A549 treated with Mapracorat at 1 μM for 4 hours (cell line): Measurements from ENCODE around the gene INAVA. TPM values are rescaled to one million over a fixed set of nuclear protein-coding genes. Genes with fewer than 3 reads are reported as not detected.

Experiments
- total RNA-seq: library from RNA; stranded (reverse); fragments of 200-300 nt; extraction: Qiagen RNA extraction; gene quantifications from 5 replicates; pipeline ENCODE4 v1.2.3, GENCODE V29; 2022

The INAVA gene
- total RNA-seq = 36.4 to 50.4 TPM (median 46.3 TPM) in 5 replicates

GRCh38 chr1:200894712-200895442, at the start of gene INAVA:
Gene INAVA, plus strand, starts transcription at chr1:200894900. Its CDS starts 3,501 bp downstream, at chr1:200898401.

GRCh38 chr1:200872446-200873115, 22.1 kb upstream of the INAVA start, which contains the start of gene GPR25:
Gene GPR25, plus strand, starts transcription at chr1:200872981. Its CDS starts 57 bp downstream, at chr1:200873038.

Other genes with a start within 250 kb of the INAVA start
- 12.4 to 15.4 TPM (median 14.1 TPM) in 5 replicates for gene DDX59, start 225.0 kb upstream of the INAVA start, total RNA-seq
- gene CAMSAP2, start 156.0 kb upstream of the INAVA start, total RNA-seq = 15.6 to 22.5 TPM (median 19.4 TPM) in 5 replicates
- gene GPR25, start 21.9 kb upstream of the INAVA start, total RNA-seq = not detected in 5 replicates
- gene KIF21B, start 128.8 kb downstream of the INAVA start, total RNA-seq = 1.3 to 2.6 TPM (median 2.2 TPM) in 5 replicates
- not detected in 5 replicates for gene CACNA1S, start 217.5 kb downstream of the INAVA start, total RNA-seq
- 0.09 to 0.13 TPM (median 0.10 TPM) in 3 of 5 replicates, not detected in the others for gene ASCL5, start 232.3 kb downstream of the INAVA start, total RNA-seq